Uterus (tissue), 2 donors: ENCODE data around the gene PMM2.

Experiments
- POLR2A ChIP-seq, 2 donors: fragments of 450-650 bp; IDR thresholded peaks; one replicate each; pipeline ENCODE4 v1.6.1; 2016; ENCODE audit warnings: antibody characterized with exemption in 2 of 2, mild to moderate bottlenecking in 1 of 2, moderate library complexity in 1 of 2
- TF ChIP-seq, protein P1 (sequence below), 4 experiments: fragments of 200-600 bp in 2 of 4; fragments of 450-650 bp in 2 of 4; sonication (generic) in 2 of 4; IDR thresholded peaks; one replicate each; pipeline ENCODE4 v1.5.1; 2016 to 2019; ENCODE audit warnings: antibody characterized with exemption in 4 of 4, mild to moderate bottlenecking in 2 of 4, moderate library complexity in 1 of 4

DNA sequence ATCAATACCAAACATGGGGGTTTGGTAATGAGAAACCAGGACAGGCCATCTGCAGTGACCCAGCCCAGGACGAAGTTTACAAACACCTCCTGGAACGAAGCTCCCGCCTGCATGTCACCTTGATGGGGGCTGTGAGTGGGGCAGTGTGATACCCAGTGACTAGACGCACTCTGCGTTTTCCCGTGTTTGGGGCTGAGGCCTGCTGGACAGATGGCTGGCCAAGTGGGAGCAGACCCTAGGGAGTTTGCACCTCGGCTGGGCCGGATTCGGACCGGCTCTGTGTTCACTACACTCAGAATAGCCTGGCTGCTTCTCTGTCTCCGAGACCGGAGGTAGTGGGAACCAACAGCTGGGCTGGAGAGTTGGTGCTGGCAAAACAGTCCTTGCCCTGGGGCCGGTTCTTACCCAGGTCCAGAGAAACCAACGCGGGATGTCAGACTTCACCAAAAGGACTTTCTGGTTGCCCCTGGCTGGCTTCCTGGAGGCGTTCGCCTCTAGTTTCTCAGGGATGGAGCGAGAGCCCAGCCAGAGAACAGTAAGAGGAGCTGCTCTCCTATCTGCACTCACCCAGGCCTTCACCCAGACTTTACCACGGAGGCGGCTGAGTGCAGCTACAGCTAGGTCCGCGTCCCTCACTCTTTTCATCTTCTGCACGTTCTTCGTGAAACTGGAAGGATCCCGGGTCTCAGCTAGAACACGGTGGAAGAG lies 50.7 kb downstream of the PMM2 start:
- TF ChIP-seq, protein P1, sequence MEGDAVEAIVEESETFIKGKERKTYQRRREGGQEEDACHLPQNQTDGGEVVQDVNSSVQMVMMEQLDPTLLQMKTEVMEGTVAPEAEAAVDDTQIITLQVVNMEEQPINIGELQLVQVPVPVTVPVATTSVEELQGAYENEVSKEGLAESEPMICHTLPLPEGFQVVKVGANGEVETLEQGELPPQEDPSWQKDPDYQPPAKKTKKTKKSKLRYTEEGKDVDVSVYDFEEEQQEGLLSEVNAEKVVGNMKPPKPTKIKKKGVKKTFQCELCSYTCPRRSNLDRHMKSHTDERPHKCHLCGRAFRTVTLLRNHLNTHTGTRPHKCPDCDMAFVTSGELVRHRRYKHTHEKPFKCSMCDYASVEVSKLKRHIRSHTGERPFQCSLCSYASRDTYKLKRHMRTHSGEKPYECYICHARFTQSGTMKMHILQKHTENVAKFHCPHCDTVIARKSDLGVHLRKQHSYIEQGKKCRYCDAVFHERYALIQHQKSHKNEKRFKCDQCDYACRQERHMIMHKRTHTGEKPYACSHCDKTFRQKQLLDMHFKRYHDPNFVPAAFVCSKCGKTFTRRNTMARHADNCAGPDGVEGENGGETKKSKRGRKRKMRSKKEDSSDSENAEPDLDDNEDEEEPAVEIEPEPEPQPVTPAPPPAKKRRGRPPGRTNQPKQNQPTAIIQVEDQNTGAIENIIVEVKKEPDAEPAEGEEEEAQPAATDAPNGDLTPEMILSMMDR (IDR thresholded peaks at IDR 0.05) = no peak
- no peak for TF ChIP-seq POLR2A (IDR thresholded peaks at IDR 0.05)
